SK-N-SH treated with all-trans-retinoic acid at 6 μM for 48 hours (cell line): ENCODE data around the gene IGF1.

Source experiments
- ATAC-seq: fragments of 200-7000 bp; cut with Tn5 transposase; 3 replicates; pipeline ENCODE4 v1.9.1; 2020; ENCODE audit warnings: mild to moderate bottlenecking, moderate library complexity
- ARNTL ChIP-seq: fragments of 450-650 bp; formaldehyde crosslinking; IDR thresholded peaks from 2 replicates; pipeline ENCODE4 v1.5.0; 2020; ENCODE audit warnings: low read depth, mild to moderate bottlenecking, moderate library complexity, borderline replicate concordance
- BACH2 ChIP-seq: fragments of 250-450 bp; sonication (Bioruptor Pico); IDR thresholded peaks from 2 replicates; pipeline ENCODE4 v1.9.0; 2021; ENCODE audit warnings: mild to moderate bottlenecking, borderline replicate concordance
- CSDC2 ChIP-seq: fragments of 250-450 bp; sonication (Bioruptor Pico); IDR thresholded peaks from 2 replicates; pipeline ENCODE4 v1.5.0; 2020; ENCODE audit warnings: mild to moderate bottlenecking, moderate library complexity
- ESRRG ChIP-seq: fragments of 250-450 bp; sonication (Bioruptor Pico); IDR thresholded peaks from 2 replicates; pipeline ENCODE4 v1.6.1; 2021; ENCODE audit warnings: mild to moderate bottlenecking
- GLIS3 ChIP-seq: fragments of 250-450 bp; sonication (Bioruptor Pico); IDR thresholded peaks from 2 replicates; pipeline ENCODE4 v1.5.0; 2020; ENCODE audit warnings: mild to moderate bottlenecking, moderate library complexity
- ISL1 ChIP-seq: fragments of 250-450 bp; sonication (Bioruptor Pico); IDR thresholded peaks from 2 replicates; pipeline ENCODE4 v2.1.2; 2022; ENCODE audit warnings: mild to moderate bottlenecking, moderate library complexity
- OSR1 ChIP-seq: fragments of 250-450 bp; sonication (Bioruptor Pico); IDR thresholded peaks from 2 replicates; pipeline ENCODE4 v1.8.0; 2022; ENCODE audit warnings: moderate library complexity, mild to moderate bottlenecking, inconsistent platforms
- PATZ1 ChIP-seq: fragments of 250-450 bp; sonication (Bioruptor Pico); IDR thresholded peaks from 2 replicates; pipeline ENCODE4 v1.8.0; 2020; ENCODE audit warnings: mild to moderate bottlenecking, moderate library complexity, borderline replicate concordance
- PPARA ChIP-seq: fragments of 250-450 bp; sonication (Bioruptor Pico); IDR thresholded peaks from 2 replicates; pipeline ENCODE4 v1.5.0; 2020; ENCODE audit warnings: mild to moderate bottlenecking, borderline replicate concordance
- TCF4 ChIP-seq: fragments of 250-450 bp; sonication (Bioruptor Pico); IDR thresholded peaks from 2 replicates; pipeline ENCODE4 v1.8.0; 2021; ENCODE audit warnings: mild to moderate bottlenecking, moderate library complexity, borderline replicate concordance
- ZC3H10 ChIP-seq: fragments of 250-450 bp; sonication (Bioruptor Pico); IDR thresholded peaks from 2 replicates; pipeline ENCODE4 v1.5.1; 2021; ENCODE audit warnings: mild to moderate bottlenecking, moderate library complexity
- ZFP3 ChIP-seq: fragments of 250-450 bp; sonication (Bioruptor Pico); IDR thresholded peaks from 2 replicates; pipeline ENCODE4 v1.5.0; 2020; ENCODE audit warnings: mild to moderate bottlenecking, moderate library complexity
- ZFP30 ChIP-seq: fragments of 450-650 bp; formaldehyde crosslinking; IDR thresholded peaks from 2 replicates; pipeline ENCODE4 v1.5.0; 2022; ENCODE audit warnings: mild to moderate bottlenecking, moderate library complexity
- ZNF565 ChIP-seq: fragments of 450-650 bp; formaldehyde crosslinking; conservative IDR thresholded peaks from 2 replicates; pipeline ENCODE4 v1.5.0; 2020; ENCODE audit warnings: low read depth, mild to moderate bottlenecking, moderate library complexity
- ZNF70 ChIP-seq: fragments of 450-650 bp; formaldehyde crosslinking; IDR thresholded peaks from 2 replicates; pipeline ENCODE4 v1.5.0; 2020; ENCODE audit warnings: mild to moderate bottlenecking, moderate library complexity
- ZNF8 ChIP-seq: fragments of 450-650 bp; formaldehyde crosslinking; IDR thresholded peaks from 2 replicates; pipeline ENCODE4 v1.5.0; 2020; ENCODE audit warnings: mild to moderate bottlenecking, moderate library complexity
- TF ChIP-seq, protein P1 (sequence below): fragments of 250-450 bp; sonication (Bioruptor Pico); IDR thresholded peaks from 2 replicates; pipeline ENCODE4 v1.5.0; 2020; ENCODE audit warnings: mild to moderate bottlenecking, moderate library complexity
- TF ChIP-seq, protein P2 (sequence below): fragments of 250-450 bp; sonication (Bioruptor Pico); IDR thresholded peaks from 2 replicates; pipeline ENCODE4 v1.8.0; 2021; ENCODE audit warnings: low read depth, mild to moderate bottlenecking, moderate library complexity, borderline replicate concordance
- TF ChIP-seq, protein P3 (sequence below): fragments of 250-450 bp; sonication (Bioruptor Pico); IDR thresholded peaks from 2 replicates; pipeline ENCODE4 v1.5.1; 2021; ENCODE audit warnings: mild to moderate bottlenecking, moderate library complexity

The IGF1 gene

GRCh38 chr12:102419094-102419764 is 61.1 kb downstream of the IGF1 start (continued):
- TF ChIP-seq, protein P1, sequence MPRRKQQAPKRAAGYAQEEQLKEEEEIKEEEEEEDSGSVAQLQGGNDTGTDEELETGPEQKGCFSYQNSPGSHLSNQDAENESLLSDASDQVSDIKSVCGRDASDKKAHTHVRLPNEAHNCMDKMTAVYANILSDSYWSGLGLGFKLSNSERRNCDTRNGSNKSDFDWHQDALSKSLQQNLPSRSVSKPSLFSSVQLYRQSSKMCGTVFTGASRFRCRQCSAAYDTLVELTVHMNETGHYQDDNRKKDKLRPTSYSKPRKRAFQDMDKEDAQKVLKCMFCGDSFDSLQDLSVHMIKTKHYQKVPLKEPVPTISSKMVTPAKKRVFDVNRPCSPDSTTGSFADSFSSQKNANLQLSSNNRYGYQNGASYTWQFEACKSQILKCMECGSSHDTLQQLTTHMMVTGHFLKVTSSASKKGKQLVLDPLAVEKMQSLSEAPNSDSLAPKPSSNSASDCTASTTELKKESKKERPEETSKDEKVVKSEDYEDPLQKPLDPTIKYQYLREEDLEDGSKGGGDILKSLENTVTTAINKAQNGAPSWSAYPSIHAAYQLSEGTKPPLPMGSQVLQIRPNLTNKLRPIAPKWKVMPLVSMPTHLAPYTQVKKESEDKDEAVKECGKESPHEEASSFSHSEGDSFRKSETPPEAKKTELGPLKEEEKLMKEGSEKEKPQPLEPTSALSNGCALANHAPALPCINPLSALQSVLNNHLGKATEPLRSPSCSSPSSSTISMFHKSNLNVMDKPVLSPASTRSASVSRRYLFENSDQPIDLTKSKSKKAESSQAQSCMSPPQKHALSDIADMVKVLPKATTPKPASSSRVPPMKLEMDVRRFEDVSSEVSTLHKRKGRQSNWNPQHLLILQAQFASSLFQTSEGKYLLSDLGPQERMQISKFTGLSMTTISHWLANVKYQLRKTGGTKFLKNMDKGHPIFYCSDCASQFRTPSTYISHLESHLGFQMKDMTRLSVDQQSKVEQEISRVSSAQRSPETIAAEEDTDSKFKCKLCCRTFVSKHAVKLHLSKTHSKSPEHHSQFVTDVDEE = no peak
- TF ChIP-seq, protein P2, sequence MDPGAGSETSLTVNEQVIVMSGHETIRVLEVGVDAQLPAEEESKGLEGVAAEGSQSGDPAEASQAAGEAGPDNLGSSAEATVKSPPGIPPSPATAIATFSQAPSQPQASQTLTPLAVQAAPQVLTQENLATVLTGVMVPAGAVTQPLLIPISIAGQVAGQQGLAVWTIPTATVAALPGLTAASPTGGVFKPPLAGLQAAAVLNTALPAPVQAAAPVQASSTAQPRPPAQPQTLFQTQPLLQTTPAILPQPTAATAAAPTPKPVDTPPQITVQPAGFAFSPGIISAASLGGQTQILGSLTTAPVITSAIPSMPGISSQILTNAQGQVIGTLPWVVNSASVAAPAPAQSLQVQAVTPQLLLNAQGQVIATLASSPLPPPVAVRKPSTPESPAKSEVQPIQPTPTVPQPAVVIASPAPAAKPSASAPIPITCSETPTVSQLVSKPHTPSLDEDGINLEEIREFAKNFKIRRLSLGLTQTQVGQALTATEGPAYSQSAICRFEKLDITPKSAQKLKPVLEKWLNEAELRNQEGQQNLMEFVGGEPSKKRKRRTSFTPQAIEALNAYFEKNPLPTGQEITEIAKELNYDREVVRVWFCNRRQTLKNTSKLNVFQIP (CRISPR knock-in tag) = no peak
- TF ChIP-seq ZFP3 (CRISPR knock-in tag) = no peak

- ATAC-seq = no peak
- TF ChIP-seq TCF4 (CRISPR knock-in tag) (no peak), CSDC2 (CRISPR knock-in tag) (no peak), PPARA (CRISPR knock-in tag) (no peak), ZNF8 (CRISPR knock-in tag) (no peak), GLIS3 (CRISPR knock-in tag) (no peak), BACH2 (CRISPR knock-in tag) (no peak), ISL1 (CRISPR knock-in tag) (no peak), ZNF565 (no peak)
- TF ChIP-seq, protein P2 (CRISPR knock-in tag) = no peak
- TF ChIP-seq, protein P1 = no peak
These were observed 63.3 kb downstream of the IGF1 start for GRCh38 chr12:102417055-102417454.

DNA sequence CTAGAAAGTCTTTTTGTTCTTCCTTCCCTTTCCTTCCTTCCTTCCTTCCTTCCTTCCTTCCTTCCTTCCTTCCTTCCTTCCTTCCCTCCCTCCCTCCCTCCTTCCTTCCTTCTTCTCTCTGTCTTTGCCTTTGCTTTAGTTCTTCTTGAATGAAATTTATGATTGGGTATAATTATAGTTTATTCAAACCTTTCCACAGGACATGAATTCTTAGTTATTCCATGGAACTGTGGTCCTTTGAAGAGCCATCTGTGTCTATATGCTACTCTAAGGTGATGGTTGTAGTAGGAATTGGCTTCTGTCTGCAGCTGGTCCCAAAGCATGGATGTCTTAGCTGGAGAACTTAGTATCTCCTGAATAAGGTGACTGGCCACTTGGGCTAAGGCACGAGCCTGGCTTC is 64.8 kb downstream of the IGF1 start:
- no peak for ATAC-seq
- no peak for TF ChIP-seq GLIS3 (CRISPR knock-in tag)
- TF ChIP-seq CSDC2 (CRISPR knock-in tag) = no peak
- TF ChIP-seq ESRRG (CRISPR knock-in tag) = no peak
- TF ChIP-seq, protein P1 = no peak
- no peak for TF ChIP-seq ZNF70 (CRISPR knock-in tag)
- TF ChIP-seq, protein P3, sequence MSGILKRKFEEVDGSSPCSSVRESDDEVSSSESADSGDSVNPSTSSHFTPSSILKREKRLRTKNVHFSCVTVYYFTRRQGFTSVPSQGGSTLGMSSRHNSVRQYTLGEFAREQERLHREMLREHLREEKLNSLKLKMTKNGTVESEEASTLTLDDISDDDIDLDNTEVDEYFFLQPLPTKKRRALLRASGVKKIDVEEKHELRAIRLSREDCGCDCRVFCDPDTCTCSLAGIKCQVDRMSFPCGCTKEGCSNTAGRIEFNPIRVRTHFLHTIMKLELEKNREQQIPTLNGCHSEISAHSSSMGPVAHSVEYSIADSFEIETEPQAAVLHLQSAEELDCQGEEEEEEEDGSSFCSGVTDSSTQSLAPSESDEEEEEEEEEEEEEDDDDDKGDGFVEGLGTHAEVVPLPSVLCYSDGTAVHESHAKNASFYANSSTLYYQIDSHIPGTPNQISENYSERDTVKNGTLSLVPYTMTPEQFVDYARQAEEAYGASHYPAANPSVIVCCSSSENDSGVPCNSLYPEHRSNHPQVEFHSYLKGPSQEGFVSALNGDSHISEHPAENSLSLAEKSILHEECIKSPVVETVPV (CRISPR knock-in tag) = no peak
- TF ChIP-seq PPARA (CRISPR knock-in tag) = no peak
- TF ChIP-seq ZNF565 = no peak
- no peak for TF ChIP-seq OSR1
- no peak for TF ChIP-seq ZC3H10
- no peak for TF ChIP-seq ISL1 (CRISPR knock-in tag)
- no peak for TF ChIP-seq ZFP30 (CRISPR knock-in tag)
- no peak for TF ChIP-seq ARNTL (CRISPR knock-in tag)
- TF ChIP-seq TCF4 (CRISPR knock-in tag) = no peak
- TF ChIP-seq, protein P2 (CRISPR knock-in tag) = no peak
- no peak for TF ChIP-seq PATZ1
